Globus pallidus (tissue), 1 donor: ENCODE measurements around the gene SPDEF.

Experiments used
- DNase-seq: peaks from one replicate; pipeline ENCODE4 v3.0.0-alpha.2; 2015; ENCODE audit warnings: low spot score

SPDEF gene

GRCh38 chr6:34527751-34528670, 28.1 kb downstream of the SPDEF start:
- no peak for DNase-seq

- DNase-seq = peak; percentile 83
These were observed 29.0 kb downstream of the SPDEF start for GRCh38 chr6:34526992-34527728.

DNA sequence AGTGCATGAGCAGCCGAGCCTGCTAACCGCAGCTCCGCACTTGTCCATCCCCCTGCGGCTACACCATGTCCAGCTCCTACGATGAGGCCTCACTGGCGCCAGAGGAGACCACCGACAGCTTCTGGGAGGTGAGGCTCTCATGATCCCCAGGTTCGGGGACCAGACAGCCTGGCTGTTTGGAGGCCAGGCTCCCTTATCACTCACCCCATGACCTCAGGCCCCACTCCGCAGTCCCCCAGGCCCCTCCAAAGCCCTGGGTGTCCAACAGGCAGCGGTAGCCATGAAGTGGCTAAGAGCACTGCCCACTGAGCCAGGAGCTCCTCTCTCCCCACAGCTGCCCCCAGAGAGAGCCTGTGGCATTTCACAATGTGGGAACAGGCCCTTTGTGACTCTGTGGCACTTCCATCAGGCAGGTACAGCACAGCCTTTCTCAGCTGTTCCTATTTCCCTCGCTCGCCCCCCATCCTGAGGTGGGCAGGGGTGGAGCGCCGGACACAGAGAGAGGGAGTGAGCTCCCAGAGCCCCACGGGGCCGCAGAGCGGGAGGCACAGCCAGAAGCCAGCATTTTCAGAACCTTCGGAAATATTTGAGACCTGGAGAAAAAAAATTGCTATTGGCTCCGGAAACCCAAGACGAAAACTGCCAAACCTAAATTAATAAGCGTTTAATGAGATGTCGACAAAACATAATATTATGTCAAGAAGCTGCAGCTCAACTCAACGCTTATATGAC, 29.7 kb downstream of the SPDEF start:
- DNase-seq = no peak

DNA sequence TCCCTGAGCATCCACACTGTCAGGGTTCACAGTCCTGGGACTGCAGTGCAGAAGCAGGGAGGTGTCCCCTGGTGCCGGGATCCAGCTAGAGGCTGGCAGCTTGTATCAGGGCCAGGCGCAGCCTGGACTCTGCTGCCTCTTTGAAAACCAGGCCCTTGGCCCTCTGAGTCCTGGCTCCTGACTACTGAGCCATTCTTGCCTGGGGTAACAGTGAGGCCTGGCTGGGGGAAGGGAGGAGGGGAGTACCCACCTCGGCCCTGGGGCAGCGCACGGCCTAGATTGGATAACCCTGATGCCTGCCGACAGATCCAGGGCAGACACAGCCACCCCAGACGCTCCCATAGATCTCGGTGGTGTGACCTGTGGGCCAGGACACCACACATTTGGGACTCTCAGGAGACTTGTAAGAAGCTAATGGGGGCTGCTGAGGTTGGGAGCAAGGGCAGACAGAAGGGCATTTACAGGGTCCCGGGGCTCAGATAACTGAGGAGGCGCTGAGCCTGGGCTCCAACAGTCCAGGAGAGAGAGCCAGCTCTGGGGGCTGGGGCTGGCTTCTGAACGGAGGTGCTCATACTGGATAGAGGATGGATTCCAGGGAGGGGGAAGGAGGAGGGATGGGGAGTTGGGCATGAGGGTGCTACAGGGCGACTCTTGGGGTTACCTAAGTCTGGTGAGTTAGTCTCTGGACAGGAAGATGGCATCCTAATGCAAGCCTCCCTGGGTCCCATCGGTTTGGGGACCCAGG, 30.5 kb downstream of the SPDEF start:
- DNase-seq = no peak

- DNase-seq = no peak
These were observed 31.2 kb downstream of the SPDEF start for GRCh38 chr6:34524971-34525370.

- DNase-seq = no peak
These were observed 31.6 kb downstream of the SPDEF start for GRCh38 chr6:34524499-34524898.

DNA sequence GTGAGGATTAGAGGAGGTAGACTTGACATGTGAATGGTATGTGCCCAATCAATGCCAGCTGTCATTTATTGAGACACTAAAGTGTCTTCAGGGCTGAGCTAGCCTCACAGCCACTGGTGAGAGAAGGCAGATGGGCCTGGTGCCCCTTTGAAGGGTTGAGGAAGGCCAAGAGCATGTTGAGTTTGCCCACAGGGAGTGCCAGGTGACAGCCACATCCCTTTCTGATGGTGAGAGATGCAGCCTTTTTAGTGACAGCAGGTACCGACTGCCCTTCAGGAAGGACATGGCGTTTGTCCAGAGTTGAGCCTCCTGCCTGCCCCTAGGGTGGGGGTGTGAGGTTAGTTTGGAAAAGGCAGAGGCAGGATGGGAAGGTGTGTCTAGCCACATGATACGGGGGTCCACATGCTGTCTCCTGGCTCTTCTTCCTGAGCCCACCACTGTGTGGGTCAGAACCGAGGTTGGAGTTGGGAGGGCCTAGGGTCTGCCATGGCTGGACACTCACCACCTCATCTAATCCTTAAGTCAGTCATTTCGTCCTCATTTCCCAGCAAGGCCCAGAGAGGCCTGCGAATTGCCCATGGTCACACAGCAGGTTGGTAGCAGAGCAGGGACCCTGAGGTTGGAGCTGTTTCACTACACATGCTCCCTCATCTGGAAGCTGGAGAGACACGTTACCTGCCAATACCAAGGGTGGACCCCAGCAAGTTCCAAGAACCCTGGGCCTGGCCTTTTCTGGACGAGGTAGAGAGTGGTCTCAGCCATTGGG, 32.5 kb downstream of the SPDEF start:
- no peak for DNase-seq

DNA sequence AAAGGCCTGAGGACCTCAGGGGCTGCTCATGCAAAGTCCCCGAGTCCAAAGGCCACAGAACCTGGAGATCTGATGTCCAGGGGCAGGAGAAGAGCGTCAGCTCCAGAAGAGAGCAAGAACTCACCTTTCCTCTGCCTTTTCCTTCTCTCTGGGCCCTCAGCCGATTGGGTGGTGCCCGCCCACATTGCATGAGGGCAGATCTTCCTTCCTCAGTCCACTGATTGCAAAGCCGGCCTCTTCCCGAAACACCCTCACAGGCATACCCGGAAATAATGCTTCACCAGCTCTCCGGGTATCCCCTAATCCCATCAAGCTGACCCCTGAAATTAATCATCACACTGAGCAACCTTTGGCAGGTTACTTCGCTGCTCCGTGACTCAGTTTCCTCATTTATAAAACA, 33.4 kb downstream of the SPDEF start:
- no peak for DNase-seq

DNA sequence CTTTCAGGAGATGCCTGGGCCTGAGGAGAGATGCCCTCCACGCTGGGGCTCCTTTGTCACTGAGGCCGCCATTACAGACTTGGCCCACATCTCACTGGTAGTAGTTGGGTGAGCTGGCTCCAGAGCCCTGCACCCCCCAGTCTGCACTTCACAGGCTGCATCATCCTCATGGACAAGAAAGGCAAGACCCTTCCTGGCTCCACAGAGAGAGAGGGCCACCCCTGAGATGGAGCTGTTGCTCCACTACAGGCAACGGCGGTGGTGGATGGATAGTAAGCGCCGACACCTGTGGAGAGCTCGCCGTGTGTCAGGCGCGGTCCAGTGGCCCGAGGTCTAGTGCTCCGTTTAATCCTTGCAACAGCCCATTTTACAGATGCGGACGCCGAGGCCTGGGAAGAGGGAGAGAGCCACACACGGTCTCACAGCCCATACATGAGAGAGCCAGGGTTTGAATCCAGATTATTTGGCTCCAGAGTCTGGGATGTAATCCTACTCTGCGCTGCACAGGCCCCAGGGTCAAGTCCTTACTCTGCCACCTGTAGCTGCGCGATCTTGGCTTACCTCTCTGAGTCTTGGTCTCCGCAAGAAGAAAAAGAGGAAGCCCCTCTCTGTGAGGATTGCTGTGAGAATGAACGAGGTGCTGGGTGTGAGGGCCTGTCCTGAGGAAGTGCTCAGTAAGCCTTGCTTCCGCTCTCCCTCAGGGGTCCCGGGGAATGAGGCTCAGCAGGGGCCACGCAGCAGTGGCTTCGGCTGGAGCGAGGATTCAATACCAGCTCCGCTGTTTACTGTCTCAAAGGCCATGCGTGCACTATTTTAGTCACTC, 34.5 kb downstream of the SPDEF start:
- no peak for DNase-seq

DNA sequence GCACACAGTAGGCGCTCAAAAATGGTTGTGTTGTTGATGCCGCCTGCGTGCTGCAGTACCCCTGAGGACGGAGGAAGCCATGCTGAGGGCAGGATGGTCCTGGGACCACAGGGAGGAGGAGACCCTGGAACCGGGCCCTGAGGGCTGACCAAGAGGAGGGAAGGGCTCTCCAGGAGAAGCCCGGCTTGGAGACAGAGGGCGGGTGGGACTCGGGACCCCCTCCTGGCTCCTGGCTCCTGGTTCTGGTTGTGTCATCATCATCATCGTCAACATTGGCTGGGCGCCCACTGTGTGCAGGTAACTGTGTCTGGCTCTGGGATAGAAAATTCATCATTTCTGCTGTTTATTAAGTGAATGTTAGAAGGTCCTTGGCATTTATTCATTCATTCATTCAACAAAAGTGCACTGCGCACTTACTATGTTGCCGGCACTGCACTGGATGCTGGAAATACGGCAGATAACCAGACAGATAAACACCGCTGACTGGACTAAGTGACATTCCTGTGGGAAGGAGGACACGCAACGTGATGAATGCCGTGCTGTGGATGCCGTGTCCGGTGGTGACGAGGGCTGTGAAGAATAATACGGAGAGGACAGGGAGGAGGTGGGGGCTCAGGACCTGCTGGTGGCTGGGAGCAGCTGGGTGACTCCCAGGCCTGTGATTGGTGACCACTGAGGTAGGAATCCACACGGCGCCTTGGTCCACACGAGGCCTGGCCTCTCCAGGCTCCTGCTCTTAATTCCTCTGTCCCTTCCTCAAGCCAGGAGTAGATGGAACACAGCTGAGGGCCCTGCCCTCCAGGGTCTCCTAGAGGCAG, 35.3 kb downstream of the SPDEF start:
- no peak for DNase-seq

GRCh38 chr6:34519971-34520644, 36.0 kb downstream of the SPDEF start:
- DNase-seq = no peak

DNA sequence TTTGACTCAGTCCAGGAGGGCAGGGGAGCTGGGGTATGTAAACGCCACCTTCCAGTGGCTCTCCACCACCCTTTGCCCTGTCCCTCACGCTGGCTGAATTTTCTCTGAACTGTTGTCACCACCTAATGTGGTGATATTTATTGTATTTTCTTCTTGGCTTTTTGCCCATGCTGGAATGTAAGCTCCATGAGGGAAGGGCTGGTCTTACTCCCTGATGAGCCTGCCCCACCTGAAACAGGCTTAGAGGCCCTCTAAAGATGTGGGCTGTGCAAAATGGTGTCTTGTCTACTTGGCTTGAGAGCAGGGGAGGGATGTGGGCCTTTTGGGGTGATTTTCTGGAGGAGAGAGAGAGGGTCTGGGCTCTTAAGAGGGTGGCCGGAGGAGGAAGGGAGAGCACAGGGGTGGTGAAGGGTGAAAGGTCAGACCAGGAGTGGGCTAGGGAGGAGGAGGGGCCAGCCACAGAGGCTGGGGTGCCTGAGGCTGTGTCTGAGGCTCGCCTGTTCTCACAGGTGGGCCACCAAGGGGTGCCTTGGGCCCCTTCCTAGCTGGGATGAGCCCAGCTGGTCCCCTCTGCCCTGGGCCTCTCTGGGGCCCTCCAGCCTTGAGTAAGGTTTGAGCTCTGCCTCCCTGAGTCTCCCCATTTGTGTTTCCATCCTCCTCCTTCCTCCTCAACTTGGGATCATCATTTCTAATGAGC, 37.3 kb downstream of the SPDEF start:
- no peak for DNase-seq

DNA sequence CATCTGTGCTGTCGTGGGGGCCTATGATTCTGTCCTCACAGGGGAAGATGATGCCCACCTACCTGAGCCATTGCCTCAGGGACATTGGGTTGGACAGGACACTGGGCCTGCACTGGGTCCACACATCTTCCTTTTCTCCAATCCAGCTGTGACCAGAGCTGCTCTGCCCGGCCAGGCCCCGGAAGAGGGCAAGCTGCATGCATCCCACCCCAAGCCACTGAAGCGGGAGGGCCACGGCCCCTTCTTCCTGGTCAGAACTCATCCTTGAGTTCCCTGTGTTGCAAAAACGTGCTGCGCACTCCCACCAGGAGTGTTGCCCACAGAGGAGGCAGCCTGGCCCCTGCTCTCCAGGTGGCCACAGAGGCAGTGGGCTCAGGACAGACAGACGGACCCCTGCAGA, 38.2 kb downstream of the SPDEF start:
- DNase-seq = no peak

DNA sequence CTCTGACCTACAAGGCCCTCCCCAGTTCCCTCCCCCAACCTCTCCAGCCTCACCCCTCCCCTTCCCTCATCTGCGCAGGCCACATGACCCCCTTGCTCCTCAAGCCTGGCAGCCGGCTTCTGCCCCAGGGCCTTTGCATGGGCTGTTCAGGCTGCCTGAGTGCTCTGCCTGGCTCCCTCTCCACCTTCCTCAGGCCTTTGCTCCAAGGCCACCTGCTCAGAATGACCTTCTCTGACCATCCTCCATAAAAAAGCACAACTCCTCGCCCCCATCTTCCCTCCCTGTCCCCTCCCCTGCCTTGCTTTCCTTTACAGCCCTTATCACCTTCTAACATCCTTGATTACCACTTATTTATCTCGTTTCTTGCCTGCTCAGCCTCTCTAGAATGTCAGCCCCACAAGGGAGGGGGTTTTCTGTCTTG, 38.7 kb downstream of the SPDEF start:
- no peak for DNase-seq

DNA sequence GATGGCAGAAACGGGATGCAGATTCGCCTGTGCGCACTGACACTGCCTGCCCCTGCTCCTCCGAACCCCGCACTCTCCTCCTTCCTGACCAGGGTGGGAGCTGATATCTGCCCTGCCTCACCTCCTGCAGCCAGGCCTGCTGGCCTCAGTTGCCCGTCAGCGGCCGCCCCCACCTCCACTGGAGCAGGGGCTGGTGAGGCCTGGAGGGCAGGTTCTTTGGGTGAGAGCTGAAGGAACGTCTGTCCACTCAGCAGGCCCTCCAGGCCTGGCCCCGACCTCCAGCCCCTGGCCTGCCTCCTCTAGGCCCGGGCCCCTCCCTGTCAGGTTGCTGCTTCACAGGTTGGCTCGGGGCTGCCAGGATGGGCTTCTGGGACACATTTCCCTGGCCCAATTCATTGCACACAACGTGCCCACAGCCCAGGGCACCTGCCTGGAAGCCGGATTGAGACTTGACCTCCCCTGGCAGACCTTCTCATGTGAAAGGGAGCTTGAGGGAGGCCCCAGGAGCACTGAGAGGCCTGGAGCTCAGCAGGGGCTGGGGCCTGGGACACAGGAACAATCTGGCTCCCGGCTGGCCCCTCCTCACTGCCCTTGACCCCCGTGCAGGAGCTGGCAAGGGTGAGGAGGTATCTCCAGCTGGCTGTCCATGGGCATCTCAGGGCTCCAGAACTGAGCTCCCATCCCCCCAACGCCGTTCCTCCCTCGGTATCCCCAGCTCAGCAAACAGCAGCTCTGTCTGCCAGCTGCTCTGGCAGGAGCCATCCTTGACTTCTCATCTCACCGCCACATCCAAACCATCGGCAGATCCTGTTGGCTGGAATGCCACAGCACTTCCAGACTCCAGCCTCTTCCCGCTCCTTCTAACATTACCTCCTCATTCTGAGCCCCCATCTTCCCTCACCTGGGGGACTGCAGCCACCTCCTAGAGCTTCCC, 39.5 kb downstream of the SPDEF start:
- DNase-seq = no peak

GRCh38 chr6:34515473-34516387, 40.4 kb downstream of the SPDEF start:
- no peak for DNase-seq
